Globus pallidus (tissue), 1 donor: ENCODE results near the gene ERMP1.

Source experiments
- DNase-seq: peaks from one replicate; pipeline ENCODE4 v3.0.0-alpha.2; 2015; ENCODE audit warnings: low spot score

The ERMP1 gene

GRCh38 chr9:5852987-5853386 is 20.1 kb upstream of the ERMP1 start:
- DNase-seq = no peak

- DNase-seq = no peak
Measured at GRCh38 chr9:5851445-5851844, 18.5 kb upstream of the ERMP1 start.

GRCh38 chr9:5850724-5851122 is 17.8 kb upstream of the ERMP1 start:
- DNase-seq = no peak

- no peak for DNase-seq
Measured at GRCh38 chr9:5848372-5848882, 15.5 kb upstream of the ERMP1 start.

- no peak for DNase-seq
Measured at GRCh38 chr9:5846501-5846921, 13.6 kb upstream of the ERMP1 start.

- DNase-seq = no peak
Measured at GRCh38 chr9:5846096-5846495, 13.2 kb upstream of the ERMP1 start.

- no peak for DNase-seq
Measured at GRCh38 chr9:5845157-5845531, 12.2 kb upstream of the ERMP1 start.

GRCh38 chr9:5843794-5844471 is 11.0 kb upstream of the ERMP1 start:
- no peak for DNase-seq

GRCh38 chr9:5842929-5843793 is 10.2 kb upstream of the ERMP1 start:
- DNase-seq = no peak

- DNase-seq = no peak
Measured at GRCh38 chr9:5841771-5842573, 9.1 kb upstream of the ERMP1 start.

GRCh38 chr9:5840788-5841187 is 7.9 kb upstream of the ERMP1 start:
- no peak for DNase-seq

GRCh38 chr9:5839572-5839902 is 6.6 kb upstream of the ERMP1 start:
- DNase-seq = no peak

GRCh38 chr9:5838884-5839571 is 6.1 kb upstream of the ERMP1 start:
- no peak for DNase-seq

GRCh38 chr9:5835808-5836207 is 2.9 kb upstream of the ERMP1 start:
- DNase-seq = no peak

- no peak for DNase-seq
Measured at GRCh38 chr9:5834214-5834613, 1.3 kb upstream of the ERMP1 start.

- DNase-seq = peak; percentile 33
Measured at GRCh38 chr9:5832071-5832537, 813 bp downstream of the ERMP1 start.

GRCh38 chr9:5825895-5826622 is 6.9 kb downstream of the ERMP1 start:
- no peak for DNase-seq

GRCh38 chr9:5825223-5825622 is 7.7 kb downstream of the ERMP1 start:
- peak; percentile 68 for DNase-seq

- DNase-seq = no peak
Measured at GRCh38 chr9:5820425-5820824, 12.5 kb downstream of the ERMP1 start.

GRCh38 chr9:5819174-5819573 is 13.7 kb downstream of the ERMP1 start:
- DNase-seq = no peak
